ENCODE data around the gene RUNX2.

DNA sequence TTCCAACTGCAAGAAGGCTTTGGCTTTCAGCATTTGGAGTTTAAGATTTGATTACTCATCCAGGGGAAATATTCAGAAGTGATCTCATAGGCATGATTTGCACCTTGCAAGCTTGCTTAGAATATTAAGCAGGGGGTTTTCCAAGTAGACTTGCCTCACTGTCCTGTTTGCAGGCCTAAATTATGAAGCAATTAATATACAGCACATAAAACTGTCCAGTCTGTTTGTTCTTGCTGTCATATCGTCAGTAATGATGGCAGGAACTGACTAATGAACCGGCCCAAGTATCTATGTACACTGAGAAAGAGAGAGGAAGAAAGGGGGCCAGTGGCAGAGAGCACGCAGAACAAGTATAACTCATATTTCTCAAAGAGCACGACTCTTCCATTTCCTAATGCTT is 262.1 kb downstream of the RUNX2 start:
- TF ChIP-seq, protein P1, sequence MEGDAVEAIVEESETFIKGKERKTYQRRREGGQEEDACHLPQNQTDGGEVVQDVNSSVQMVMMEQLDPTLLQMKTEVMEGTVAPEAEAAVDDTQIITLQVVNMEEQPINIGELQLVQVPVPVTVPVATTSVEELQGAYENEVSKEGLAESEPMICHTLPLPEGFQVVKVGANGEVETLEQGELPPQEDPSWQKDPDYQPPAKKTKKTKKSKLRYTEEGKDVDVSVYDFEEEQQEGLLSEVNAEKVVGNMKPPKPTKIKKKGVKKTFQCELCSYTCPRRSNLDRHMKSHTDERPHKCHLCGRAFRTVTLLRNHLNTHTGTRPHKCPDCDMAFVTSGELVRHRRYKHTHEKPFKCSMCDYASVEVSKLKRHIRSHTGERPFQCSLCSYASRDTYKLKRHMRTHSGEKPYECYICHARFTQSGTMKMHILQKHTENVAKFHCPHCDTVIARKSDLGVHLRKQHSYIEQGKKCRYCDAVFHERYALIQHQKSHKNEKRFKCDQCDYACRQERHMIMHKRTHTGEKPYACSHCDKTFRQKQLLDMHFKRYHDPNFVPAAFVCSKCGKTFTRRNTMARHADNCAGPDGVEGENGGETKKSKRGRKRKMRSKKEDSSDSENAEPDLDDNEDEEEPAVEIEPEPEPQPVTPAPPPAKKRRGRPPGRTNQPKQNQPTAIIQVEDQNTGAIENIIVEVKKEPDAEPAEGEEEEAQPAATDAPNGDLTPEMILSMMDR (IDR thresholded peaks at IDR 0.05; ENCODE audit: low read length), result no peak
- TF ChIP-seq EZH2 (IDR thresholded peaks at IDR 0.05; ENCODE audit: borderline replicate concordance, low read length), result no peak

All from OCI-LY1 (cell line).